C4-2B (cell line): ENCODE data around the gene TEX261.
A peak's percentile ranks its signal among the peaks of the same experiment; 100 is the strongest.
"Not testable (repeated sequence)": the region's sequence is repeated elsewhere in the genome, so short reads cannot be mapped to it uniquely, and the experiment has no call there.

Source experiments
- H3K27ac ChIP-seq: fragments of 450-650 bp; 2 replicates; pipeline ENCODE4 v1.5.1; 2017
- CTCF ChIP-seq: fragments of 450-650 bp; conservative IDR thresholded peaks from 2 replicates; pipeline ENCODE4 v1.5.1; 2017; ENCODE audit warnings: mild to moderate bottlenecking
- ZFX ChIP-seq: fragments of 450-650 bp; IDR thresholded peaks from 2 replicates; pipeline ENCODE4 v1.6.1; 2017

Gene TEX261

GRCh38 chr2:70994699-70995425, at the start of gene TEX261:
Gene TEX261 (minus strand): TSS chr2:70994873. CDS start chr2:70994757, 116 bp downstream.
- no peak for TF ChIP-seq ZFX
- peak; percentile 85 for TF ChIP-seq CTCF
- peak within 1 kb of the TSS; percentile 75 for H3K27ac ChIP-seq

- H3K27ac ChIP-seq, result no peak overlapping the region
- TF ChIP-seq ZFX, result no peak
- no peak for TF ChIP-seq CTCF
Measured at GRCh38 chr2:71043531-71044407, 49.1 kb upstream of the TEX261 start.

GRCh38 chr2:71042287-71042686, 47.6 kb upstream of the TEX261 start:
- TF ChIP-seq CTCF (no peak), ZFX (no peak)
- no peak overlapping the region for H3K27ac ChIP-seq

GRCh38 chr2:71036296-71036695, 41.6 kb upstream of the TEX261 start:
- not testable (repeated sequence) for H3K27ac ChIP-seq

- not testable (repeated sequence) for H3K27ac ChIP-seq
Measured at GRCh38 chr2:71023553-71024243, 29.0 kb upstream of the TEX261 start.

GRCh38 chr2:71021394-71021793, 26.7 kb upstream of the TEX261 start:
- not testable (repeated sequence) for H3K27ac ChIP-seq

- H3K27ac ChIP-seq, result not testable (repeated sequence)
Measured at GRCh38 chr2:71019989-71020388, 25.3 kb upstream of the TEX261 start.

- no peak for TF ChIP-seq CTCF
- TF ChIP-seq ZFX, result no peak
- no peak overlapping the region for H3K27ac ChIP-seq
Measured at GRCh38 chr2:71018625-71019024, 24.0 kb upstream of the TEX261 start.

GRCh38 chr2:71011786-71012185, 17.1 kb upstream of the TEX261 start:
- not testable (repeated sequence) for H3K27ac ChIP-seq

- no peak overlapping the region for H3K27ac ChIP-seq
- no peak for TF ChIP-seq ZFX
- no peak for TF ChIP-seq CTCF
Measured at GRCh38 chr2:71008342-71008741, 13.7 kb upstream of the TEX261 start.
